SKM-1 treated with dmso at 0.1 percent for 144 hours (cell line): ENCODE results near the gene CHN1.

ENCODE experiments used
- DNase-seq: peaks from one replicate; lab custom pipeline; 2025; ENCODE audit not compliant: unreplicated experiment; lab: John Stamatoyannopoulos, UW

Gene CHN1

DNA sequence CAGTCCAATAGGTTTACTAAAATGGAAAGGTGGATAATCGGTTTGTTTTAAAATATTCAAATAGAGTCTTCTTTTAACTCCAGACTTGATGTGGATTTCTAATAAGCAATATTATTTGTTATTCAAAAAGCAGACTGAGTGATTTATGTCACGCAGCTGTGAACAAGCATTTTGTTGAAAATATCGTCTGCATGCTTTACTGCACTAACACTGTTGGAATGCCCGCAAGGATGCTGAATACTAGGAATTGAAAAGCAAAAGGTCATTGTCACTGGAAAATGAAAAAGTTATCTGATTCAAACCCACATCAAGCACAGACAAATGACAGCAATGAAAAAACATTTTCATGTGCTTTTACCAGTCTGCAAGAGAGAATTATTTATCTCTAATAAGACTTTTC lies 31.1 kb downstream of the CHN1 start:
- DNase-seq = no peak

DNA sequence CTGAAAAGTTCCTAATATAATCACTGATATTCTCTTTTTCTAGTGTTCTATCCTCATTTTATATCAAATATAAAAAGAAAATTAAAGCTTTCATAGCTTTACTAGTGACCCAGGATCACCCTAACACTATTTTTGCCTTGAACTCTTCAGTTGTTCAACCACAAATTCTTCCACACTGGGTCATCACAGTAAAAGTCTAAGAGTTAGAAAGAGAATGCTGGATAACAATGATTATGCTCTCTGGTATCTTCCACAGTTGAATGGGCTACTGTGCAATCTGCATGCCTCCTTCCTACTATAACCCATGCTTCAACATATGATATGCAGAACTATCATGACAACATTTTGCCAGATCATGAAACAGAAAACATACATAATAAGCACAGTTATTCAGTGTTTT lies 32.3 kb downstream of the CHN1 start:
- no peak for DNase-seq

DNA sequence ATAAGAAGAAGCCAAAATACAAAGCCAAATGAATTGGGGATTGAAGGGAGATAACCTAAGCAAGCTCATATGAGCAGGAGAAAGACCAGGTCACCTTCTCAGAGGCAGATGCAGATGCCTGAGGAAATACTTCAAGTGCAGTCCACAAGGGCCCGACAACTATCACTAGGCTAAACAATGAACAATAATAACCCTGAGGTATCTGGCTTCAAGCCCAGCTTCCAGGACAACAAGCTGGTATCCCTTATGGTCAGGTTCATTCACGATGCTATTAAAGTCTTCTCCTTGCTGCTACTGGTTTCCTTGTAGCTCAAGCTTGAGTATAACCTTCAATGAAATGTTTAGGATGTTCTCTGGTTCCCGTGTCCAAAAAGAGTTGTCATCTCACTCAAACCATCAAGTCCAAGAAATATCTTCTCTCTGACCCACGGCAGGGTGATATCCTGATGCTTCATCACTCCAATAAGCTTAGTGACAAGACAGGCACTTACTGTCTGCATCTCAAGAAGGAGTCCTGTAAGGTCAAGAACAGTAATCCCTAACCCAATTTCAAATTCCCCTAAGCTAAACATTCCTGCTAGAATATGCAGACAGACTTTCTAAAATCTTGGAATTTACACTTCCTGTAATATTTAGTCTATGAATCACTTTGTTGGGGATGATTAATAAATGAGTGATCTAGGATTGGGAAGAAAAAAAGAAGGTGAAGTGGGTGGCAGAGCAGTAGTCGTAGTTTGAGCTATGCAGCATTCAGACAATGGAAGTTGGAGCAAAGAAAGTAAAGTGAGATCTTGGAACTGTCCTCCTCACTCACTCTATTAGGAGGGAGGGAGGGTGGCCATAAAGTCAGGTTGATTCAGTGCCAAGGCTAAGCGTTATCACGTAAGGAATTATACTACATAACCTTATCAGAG lies 33.1 kb downstream of the CHN1 start:
- DNase-seq = no peak

DNA sequence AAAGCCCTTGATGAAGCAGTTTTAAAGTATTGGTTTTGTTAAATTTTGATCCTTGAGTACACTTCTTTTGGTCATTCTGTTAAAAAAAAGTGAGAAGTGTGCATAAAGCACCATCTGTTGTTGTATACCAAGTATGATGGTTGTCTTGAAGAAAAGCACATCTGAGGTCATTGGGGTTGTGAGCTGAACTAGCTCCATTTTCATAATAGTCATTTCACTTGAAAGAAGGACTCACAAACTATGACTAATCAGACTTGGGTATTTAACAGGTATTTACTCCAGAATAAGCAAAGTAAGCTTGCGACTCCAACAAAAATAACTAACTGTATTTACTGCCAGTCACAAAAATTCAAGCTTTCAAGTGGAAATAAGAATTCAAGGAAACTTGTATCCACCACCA lies 35.1 kb downstream of the CHN1 start:
- DNase-seq = no peak

DNA sequence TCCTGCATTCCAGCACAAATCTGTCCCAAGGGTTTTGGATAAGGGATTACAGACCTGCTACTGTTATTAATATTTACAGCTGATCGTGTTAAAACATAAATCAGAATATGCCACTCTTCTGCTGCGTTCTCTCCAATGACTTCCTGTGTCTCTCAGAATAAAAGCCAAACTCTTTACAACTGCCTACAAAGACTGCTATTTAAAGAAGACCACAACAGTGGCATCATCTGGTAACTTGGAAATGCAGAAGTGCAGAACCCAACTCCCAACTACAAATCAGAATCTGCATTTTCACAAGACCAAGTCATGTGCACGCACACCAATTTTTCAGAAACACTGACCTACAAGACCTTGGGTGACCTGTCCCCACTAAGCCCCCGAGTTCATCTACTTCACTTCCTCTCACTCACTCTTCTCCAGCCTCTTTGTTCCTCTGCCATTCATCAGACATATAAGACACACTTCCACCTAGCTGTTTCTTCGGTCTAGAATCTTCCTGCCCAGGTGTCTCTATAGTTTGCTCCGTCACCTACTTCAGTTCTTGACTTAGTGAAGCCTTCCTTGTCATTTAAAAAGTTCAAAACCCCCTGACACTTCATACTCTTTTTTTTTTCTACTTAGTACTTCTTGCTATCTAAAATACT lies 36.0 kb downstream of the CHN1 start:
- no peak for DNase-seq

DNA sequence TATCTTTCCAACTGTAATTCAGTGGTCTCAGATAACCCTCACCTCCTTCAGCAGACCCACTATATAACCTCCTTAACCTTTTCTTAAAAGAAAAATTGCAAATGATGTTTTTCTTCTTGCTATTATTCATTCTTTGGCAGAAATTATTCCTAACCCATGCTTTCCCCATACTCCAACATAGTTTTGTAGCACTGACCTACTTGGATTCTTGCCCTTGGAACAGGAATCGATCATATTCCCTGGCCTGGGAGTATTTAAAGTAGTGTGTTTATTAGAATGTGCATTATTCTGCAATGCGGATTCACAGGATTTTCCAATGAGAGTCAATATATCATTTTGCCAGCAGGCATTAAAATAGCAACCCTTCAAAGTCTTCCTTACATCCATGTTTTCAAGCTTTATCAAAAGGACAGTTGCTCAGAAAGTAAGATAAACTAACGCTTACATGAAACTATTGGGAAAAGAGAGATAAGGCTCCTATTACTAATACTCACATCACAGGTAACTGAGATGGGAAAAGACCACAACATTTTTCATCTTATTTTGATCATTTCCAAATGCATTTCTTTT lies 37.4 kb downstream of the CHN1 start:
- no peak for DNase-seq

DNA sequence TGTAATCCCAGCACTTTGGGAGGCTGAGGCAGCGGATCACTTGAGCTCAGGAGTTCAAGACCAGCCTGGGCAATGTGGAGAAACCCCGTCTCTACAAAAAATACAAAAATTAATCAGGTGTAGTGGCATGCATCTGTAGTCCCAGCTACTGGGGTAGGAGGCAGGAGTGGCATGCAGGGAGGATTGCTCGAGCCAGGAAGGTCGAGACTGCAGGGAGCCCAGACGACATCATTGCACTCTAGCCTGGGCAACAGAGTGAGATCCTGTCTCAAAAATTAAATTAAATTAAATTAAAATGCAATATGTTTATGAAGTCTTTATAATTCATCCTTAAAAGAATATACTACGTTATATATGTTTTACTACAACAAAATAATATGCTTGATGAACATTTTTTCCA lies 38.1 kb downstream of the CHN1 start:
- no peak for DNase-seq

DNA sequence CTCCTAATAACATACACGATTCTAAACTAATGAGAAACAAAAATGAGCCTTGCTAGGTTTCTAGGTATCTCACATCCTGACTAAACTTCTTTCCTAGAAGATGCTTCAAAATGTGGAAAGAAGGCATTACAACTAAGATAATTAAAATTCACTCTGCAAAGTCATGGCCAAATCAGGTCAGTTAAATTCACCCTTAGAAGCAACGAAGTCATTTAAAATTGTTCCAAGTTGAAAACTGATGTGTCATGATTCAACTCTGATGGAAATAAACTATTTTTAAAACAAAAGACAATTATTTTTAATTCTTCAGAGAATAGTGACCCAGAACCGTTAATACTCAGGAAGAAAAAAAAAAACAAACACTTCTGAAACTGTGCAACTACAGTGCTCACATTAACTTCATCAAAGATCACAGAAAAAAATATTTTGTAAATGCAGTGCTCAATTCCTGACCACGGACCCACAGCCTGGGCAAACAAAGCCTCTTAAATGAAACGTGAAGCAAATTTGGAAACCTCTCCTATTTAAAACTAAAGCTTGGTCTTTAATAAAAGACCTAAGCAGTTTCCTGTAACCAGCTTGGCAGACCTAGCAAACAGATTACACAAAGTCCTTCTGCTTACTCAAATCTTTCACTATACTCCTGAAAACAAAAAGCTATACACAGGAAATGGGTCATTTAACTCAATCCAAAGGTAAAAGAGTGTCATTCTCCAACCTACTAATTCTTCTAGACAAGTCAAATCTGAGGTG lies 39.0 kb downstream of the CHN1 start:
- DNase-seq = no peak

DNA sequence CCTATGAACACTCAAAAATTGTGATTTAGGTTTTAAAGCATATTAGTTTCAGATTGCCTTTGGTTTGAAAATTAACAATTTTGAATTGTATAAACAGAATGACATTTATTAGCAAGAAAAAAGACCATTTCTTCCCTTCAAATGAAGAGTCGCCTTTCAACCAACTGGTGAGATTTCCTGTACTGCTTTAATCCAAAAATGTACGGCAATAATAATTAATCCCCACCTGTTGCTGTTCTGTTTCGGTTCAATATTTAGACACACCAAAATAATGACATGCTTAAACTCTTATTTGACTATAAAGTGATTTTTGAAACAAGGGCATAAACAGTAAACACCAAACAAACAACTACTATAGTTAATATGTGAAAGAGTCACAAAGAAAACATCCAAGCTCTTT lies 39.6 kb downstream of the CHN1 start:
- no peak for DNase-seq

DNA sequence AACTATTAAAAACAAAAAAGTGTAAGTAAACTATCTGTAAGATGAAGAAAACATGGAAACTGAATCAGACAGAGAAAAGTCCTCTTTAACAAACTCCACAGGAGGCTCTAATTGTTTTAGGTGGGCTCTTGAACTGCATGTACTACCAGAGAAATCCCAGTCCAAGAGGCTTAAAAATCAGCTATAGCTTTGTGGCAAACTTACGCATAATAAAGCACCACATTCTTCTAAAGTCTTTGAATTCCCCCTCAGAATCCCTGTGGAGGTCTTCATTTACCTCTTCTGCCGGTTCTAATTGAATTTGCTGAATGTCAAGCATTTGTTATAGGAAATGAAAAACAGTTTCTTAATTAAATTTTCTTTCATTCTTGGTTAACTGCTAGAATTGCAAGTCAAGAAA lies 40.8 kb downstream of the CHN1 start:
- no peak for DNase-seq

DNA sequence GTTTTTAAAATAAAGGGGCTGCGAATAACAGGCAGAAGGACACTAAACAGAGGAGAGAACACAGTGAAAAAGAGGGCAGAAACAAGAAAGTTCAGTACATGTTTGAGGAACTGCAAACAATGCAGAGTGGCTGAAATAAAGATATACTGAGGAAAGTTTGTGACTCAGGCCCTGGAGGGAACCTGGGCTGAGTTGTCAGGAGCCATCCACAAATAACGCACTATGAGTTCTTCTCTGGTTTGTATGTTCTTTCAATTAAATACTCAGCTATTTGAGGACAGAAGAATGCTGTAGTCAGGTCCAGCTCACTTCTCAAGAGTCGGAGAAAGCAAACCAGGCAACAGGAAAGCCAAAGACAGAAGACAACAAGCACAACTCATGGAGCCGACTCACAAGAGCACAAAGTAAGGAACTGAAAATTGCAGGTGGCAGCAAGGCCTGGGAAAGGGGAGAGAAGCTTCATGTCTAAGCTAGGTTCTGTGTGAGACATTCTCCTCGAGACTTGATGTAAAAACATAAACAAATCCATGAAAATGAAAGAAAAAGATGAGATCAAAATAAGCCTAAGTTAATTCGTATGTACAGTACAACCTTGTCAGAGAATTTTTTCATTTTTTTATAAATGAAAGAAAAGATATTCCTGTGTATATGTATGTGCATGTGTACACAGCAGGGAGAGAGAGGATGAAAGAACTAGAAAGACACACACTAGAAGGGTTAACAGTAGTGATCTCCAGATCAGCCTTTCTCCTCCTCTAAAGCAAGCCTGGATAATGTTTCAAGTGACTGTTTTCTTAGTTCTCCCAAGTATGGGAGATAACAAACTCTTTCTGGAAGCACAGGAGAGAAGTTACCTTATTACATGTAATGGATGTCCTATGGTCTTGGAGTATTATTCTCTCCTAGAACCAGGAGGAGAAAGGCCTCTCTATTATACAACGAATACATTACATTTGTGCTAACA lies 41.5 kb downstream of the CHN1 start:
- DNase-seq = no peak

DNA sequence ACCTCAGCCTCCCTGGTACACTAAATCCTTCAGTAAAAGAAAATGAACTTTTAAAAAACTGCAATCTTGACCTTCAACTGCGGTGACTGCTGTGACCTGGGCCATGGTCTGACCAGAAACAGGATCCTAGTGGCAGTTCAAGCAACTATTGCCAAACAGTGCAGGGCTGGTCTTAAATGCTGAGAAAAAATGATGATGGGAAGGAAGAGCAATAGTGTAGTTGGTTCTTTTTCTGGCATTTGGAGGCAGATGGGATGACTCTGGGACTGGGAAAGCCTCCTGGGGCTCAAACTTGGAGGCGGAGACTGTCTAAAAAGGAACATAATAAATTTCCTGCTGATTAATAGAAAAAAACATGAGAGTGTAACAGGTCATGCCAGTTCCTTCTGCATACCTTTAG lies 45.4 kb downstream of the CHN1 start:
- no peak for DNase-seq

DNA sequence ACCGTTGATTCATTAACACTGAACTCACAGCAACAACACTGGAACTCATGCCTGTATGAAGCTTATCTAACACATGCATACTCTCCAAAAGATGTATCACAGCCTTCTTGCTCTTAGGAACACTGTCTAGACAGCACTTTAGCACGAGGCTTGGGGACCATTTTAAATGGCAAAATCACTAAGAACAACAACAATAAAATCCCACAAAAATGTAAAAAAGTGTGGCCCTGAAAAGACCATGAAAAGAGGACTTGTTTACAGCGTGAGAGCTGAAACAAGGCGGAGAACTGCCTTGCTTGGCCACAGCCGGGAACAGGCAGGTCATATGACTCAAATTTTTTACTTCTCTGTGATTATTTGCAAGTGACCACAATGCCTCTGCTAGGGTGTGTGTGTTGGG lies 48.1 kb downstream of the CHN1 start:
- DNase-seq = no peak

DNA sequence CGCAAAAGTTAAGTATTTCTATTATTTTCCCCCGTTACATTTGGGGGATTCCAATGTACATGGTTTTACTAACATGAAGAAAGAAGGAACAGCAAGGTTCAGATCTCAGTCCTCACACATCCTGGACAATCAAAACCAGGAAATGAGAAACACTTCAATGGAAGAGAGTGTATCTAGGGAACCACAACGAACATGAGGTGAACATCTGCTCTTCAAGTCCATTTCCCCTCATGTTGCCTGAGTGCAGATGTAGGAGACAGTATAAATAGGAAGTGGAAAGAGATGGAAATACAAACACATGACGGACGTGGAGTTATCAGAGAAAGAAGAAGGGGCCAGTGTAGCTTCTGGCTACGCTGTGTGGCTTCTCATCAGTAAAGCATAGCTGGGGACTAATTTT lies 52.6 kb downstream of the CHN1 start:
- no peak for DNase-seq

DNA sequence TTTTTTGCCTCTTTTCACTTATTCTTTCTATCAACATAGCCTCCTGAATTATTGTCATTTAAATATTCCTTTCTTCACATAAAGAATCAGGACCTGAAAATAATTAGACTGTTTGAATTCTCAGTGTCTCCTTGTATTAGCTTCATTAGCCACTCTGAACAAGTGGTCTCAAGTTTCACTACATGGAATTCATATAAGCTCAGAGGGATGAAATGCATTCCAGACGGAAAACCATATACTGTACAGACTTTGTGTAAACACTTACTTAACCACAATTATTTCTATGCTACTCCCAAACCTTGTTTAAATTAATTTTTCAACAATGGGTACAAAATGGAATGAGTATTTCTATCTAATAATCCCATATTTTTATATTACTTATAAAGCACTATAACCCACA lies 53.4 kb downstream of the CHN1 start:
- DNase-seq = no peak

DNA sequence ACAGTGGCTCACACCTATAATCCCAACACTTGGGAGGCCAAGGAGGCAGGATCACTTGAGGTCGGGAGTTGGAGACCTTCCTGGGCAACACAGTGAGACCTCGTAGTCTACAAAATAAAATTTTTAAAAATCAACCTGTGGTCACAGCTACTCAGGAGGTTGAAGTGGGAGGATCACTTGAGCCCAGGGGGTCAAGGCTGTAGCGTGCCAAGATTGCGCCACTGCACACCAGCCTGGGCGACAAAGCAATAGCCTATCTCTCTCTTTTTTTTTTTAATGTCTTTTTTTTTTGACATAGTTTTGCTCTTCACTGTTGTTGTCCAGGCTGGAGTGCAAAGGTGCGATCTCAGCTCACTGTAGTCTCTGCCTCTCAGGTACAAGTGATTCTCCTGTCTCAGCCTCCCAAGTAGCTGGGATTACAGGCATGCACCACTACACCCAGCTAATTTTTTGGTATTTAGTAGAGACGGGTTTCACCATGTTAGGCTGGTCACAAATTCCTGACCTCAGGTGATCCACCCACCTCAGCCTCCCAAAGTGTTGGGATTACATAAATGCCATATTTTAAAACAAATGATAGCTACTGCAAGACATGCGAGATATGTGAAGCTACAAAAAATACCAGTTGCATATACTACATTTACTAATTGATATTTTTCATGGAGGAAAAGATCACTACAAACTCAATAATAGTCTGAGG lies 55.0 kb downstream of the CHN1 start:
- no peak for DNase-seq

DNA sequence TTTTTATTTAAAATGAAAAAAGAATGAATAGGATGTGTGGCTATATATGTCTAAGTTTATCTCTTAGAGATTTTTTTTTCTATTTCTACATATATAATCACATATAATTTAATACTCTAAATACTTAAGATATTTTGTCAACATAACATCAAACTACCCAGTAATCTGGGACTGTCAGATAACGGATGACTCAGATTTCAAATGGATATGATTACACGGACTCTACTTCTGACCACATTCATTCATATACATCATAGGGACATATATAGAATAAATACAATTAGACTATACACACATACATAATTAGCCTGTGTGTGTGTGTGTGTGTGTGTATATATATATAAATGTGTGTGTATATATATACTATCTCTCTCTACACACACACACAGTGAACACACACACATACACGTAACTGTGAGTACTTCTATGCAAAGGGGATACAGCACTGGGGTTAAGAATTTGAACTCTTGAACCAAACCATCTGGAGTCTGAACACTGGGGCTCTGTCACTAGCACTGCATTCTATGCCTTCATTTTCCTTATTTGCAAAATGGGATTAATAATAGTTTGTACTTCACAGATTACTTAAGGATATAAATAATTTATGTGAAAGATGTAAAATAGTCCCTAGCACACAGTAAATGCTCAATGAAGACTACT lies 59.5 kb downstream of the CHN1 start:
- DNase-seq = no peak

DNA sequence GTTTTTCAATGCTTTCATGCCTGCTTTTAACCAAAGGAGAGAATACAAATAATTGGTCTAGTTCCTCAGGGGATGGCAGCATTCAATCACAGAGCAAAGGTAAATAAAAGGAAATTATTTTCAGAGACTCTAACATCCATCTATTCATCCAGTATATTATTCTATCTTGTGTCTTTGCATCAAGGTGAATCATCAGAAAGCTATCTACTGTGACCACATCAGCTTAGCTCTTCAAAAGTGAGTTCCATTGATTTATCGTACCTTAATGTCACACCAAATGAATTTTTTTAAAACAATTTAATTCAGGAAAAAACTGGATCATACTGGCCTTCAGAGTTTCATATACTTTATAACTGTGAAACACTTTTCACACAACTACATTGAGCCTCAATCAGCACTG lies 66.1 kb downstream of the CHN1 start:
- no peak for DNase-seq

DNA sequence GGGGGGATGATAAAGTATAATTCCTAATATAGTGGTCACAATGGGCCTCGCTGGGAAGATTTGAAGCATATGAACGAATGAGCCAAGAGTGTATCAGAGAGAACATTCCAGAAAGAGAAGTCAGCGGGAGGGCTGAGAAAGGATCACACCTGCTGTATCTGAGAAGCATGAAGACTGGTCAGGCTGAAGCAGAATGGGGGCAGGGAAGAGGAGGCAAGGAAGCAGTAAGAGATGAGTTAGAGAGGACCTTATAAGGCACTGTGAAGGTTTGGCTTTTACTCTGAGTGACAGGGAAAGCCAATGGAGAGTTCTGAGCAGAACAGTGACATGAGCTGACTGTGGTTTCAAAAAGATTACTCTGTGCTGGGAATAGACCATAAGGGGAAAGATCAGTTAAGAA lies 73.5 kb downstream of the CHN1 start:
- no peak for DNase-seq
